UCSD-AML1 (cell line): ENCODE measurements around the gene SSRP1.
A peak's percentile ranks its signal among the peaks of the same experiment; 100 is the strongest.
"Not testable (repeated sequence)": the region's sequence is repeated elsewhere in the genome, so short reads cannot be mapped to it uniquely, and the experiment has no call there.

Source experiments
- DNase-seq: peaks from one replicate; lab custom pipeline; 2025; ENCODE audit not compliant: unreplicated experiment; lab: John Stamatoyannopoulos, UW

SSRP1 gene

GRCh38 chr11:57339328-57339727 lies 3.6 kb upstream of the SSRP1 start:
- DNase-seq = no peak

- no peak for DNase-seq
These were observed 2.5 kb upstream of the SSRP1 start, which contains the start of gene P2RX3 for GRCh38 chr11:57338142-57338541. Gene P2RX3 (plus strand): TSS chr11:57338352. CDS start chr11:57338551, 199 bp downstream.

DNA sequence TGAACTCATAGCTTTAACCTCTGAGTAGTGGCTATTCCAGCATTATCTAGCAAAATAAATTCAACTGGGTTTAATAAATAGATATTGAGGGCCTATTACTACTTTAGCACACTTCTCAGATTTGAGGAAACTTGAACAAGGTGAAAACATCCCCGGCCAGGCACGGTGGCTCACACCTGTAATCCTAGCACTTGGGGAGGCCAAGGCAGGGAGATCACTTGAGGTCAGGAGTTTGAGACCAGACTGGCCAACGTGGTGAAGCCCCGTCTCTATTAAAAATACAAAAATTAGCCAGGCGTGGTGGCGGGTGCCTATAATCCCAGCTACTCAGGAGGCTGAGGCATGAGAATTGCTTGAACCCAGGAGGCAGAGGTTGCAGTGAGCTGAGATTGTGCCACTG lies 1.2 kb upstream of the SSRP1 start:
- not testable (repeated sequence) for DNase-seq

DNA sequence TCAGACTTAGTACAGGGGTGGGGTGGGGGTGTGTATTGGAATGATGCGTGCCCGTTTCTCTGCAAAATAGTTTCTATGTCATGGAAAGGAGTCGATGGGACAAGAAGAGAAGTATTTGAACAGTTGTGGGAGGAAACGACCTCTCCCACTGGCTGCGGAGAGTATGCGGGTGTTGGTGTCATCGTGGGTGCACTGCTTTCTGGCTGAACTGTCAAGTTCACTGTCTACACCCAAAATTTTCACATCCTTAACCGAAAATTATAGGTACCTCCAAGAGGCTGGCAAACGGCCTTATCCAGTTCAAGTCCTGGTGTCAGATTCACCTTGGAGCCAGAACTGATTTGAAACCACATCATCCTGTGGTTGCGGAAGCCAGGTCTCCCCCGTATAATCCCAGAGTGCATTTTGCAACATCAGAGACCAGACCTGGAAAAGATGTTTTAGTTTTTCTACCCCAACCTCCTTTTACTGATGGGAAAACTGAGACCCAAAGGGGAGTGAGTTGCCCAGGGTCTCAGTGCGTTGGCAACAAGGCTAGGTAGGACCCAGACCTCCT lies 497 bp upstream of the SSRP1 start:
- DNase-seq = no peak

- no peak for DNase-seq
These were observed 709 bp downstream of the SSRP1 start for GRCh38 chr11:57335023-57335342.

GRCh38 chr11:57332694-57333440 lies 2.8 kb downstream of the SSRP1 start:
- DNase-seq = no peak

- DNase-seq = no peak
These were observed 4.0 kb downstream of the SSRP1 start for GRCh38 chr11:57331720-57332119.

GRCh38 chr11:57330029-57330428 lies 5.7 kb downstream of the SSRP1 start:
- DNase-seq = no peak

GRCh38 chr11:57327721-57328120 lies 8.0 kb downstream of the SSRP1 start:
- DNase-seq = no peak

DNA sequence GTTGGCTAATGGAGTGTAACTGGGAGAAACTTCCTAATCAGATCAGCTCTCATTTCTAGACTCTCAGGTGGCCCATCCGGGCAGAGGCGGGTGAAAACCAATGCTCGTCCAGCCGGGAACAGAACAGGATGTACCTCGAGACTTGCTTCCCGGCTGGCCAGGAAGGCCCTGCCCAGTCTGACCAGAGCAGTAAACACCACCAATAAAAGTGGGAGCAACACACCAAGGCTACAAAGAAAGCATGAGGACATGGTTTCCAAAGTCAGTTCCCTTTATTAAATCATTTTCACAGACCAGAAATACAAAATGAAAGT lies 10.0 kb downstream of the SSRP1 start:
- no peak for DNase-seq

GRCh38 chr11:57324886-57325734 lies 10.6 kb downstream of the SSRP1 start, which contains the start of gene TNKS1BP1:
Gene TNKS1BP1 (minus strand): TSS chr11:57324952. CDS start chr11:57321885, 3,067 bp downstream.
- DNase-seq = peak; percentile 91

DNA sequence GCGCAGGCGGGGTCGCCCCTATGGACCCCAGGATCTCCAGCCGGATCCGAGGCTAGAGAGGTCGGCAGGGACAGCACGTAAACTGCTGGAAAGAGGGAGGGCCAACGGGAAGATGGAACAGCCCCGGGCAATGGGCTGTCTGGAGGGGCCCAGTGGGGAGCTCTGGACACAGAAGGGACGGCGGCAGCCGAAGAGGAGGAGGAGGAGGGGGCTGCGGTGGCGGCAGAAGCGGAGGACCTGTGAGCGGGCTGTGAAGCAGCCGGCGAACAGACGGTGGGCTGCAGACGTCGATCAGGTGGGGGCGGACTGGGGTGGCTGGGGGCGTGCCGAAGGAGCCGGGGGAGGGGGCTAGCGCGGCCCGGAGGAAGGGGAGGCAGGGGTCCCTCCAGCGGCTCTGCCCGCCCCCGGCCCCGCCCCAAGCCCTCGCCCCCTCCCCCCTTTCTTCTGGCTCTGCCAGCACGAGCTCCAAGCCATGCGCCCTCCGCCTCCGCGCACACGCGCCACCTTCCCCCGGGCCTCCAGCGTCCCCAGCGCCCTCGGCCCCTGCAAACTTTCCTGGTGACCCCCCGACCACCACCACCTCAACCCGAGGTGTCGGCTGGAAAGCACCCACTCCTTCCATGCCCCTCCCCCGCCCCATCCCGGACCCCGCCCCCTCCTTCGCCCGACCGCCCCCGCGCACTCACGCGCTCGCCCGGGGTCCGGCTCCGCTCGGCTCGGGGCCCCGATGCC lies 11.4 kb downstream of the SSRP1 start:
- no peak for DNase-seq

DNA sequence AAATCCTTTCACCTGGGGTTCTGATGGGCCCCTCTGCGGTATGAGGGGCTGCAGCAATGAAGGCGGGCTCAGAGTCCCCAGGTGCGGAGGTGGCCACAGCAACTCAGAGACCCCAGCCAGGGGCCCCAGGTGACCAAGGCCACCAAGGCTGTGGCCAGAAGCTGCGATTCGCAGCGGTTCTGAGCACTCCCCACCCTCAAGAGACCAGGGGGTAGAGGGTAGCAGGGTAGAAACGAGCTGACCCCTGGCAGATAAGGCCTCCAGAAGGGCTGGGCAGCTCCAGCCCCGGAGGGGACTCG lies 11.9 kb downstream of the SSRP1 start:
- no peak for DNase-seq

DNA sequence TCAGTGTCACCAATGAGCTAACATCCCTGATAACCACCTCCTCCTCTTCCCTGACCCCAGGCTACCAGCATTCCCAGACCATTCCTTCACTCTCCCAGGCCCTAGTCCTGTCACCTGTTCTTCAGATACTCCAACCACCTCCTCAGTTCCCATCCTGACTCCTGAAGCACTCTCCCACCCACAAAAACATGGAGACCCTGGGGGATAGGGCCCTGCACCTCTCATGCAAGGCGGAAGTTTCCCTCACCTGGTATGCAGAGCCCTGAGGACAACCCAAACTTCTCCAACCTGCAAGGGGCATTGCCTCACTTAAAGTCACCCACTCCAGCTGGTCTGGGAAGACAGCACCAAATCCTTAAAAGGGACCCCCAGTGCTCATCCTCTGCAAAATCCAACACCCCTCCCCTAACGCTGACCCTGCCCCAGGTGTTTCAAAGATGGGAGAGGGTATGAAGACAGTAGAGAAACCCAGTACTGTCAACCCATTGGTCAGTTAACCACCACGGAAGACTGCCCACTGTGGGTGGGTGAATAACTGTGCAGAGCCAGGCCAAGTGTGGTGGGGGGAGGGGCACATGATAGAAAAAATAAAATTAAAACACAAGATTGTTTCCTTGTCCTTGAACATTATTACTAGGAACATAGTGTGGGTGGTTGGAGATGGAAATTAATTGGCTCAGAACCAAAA lies 12.4 kb downstream of the SSRP1 start:
- DNase-seq = no peak

GRCh38 chr11:57322256-57323166 lies 13.2 kb downstream of the SSRP1 start:
- no peak for DNase-seq

DNA sequence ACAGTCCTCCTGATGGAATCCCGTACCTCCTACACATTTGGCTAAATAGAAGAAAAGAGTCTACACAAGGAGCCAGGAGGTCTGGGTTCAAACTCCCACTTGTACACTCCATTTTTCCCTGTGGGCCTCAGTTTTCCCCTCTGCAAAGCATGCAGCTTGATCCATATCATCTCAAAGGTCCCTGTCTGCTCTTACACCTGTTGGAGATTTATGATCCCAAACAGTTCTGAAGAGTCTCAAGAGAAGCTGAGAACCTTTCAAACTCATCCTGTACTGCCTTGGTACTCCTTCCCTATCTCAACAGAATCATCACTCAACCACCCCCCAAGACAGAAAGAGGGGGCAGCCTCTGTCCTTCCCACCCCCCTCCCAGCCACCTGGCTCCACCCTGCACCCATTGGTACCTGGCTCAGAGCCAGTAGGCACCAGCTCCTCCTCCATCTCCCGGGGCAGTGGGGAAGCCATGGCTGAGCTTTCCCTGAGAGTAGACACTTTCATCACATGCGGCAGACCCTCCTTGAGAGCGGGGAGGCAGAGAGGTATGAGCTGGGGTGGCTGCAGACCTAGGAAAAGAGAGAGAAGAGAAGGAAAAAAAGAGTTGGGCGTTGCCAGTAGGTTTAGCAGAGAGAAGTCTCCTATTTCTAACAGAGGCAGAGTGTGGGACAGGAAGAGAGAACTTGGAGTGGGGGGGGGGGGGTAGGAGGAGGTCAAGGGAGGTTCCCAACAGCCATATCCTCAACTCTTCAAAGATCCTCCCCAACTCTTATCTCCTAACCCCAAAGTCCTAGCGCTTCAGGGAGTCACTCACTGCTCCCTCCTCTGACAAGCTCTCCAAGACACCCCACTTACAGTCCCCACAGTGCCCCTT lies 14.1 kb downstream of the SSRP1 start:
- DNase-seq = no peak

DNA sequence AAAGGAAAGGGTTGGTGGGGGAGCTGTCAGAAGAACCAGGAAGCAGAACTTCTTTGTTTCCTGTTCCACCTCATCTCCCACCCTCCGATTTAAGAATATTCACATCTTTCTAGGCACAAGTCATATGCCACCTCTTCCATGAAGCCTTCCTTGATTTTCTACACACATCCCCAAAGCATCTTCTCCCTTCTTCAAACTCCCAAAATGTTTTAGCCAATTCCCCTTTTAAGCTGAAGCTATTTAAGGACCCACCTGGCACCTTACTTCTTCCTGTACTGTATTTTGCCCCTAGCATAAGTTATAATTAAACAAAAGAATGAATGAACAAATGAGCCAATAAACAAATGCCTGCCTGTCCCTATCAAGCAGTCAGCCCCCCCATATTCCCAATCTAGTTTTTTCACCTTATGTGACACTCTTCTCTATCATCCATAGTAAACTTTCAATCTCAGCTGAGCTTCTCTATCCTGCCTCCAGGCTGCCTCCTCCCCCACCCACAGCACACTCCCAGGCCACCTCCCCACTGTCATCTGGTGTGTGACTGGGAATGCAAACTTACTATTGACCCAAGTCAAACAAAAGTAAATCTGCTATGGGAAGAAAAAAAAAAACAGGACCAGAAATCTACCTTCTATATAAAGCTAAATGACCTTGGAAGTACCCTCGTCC lies 14.8 kb downstream of the SSRP1 start:
- no peak for DNase-seq

DNA sequence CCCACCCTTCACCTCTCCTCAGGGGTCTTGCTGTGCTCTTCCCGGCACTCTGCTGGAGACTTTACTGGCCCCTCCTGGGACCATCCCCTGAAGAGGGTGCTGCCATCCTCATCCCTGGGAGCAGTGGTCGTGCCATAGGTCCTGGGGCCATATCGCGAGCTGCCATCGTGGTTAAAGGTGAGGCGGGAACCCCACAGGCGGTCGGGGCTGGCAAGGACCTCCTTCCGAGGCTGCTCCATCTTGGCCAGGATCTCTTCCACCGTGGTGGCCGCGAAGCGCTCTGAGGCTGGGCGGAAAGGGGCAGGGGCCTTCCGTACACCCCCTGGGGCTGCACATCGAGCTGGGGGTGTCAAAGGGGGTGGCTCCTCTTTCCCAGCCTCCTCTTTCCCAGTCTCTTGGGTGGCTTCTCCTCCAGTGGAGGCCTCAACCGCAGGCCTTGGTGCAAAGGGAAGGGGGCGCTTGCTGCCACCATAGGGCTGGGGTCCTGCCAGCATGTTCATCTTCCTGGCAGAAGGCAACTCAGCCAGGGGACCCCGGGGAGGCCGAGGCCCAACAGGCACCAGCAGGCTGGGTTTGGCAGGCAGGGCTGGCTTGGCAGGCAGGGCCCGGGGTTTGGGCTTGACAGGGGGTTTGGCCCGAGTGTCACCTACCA lies 15.5 kb downstream of the SSRP1 start:
- no peak for DNase-seq
